Measurements from ENCODE around the gene SYNGR1.

Gene SYNGR1

GRCh38 chr22:39430576-39431150, 80.9 kb downstream of the SYNGR1 start:
- no peak for DNase-seq (ENCODE audit: low read depth)
- TF ChIP-seq CTCF (conservative IDR thresholded peaks at IDR 0.05; ENCODE audit: control insufficient read depth, insufficient read depth, low read depth, low read length) = no peak

GRCh38 chr22:39431216-39431801, 81.5 kb downstream of the SYNGR1 start:
- no peak for DNase-seq (ENCODE audit: low read depth)
- no peak for TF ChIP-seq CTCF (conservative IDR thresholded peaks at IDR 0.05; ENCODE audit: control insufficient read depth, insufficient read depth, low read depth, low read length)
- no peak overlapping the region for H3K4me3 ChIP-seq (ENCODE audit: control insufficient read depth, low read depth, low read length)

More at GRCh38 chr22:39430576-39431150, 80.9 kb downstream of the SYNGR1 start:
- H3K4me3 ChIP-seq (ENCODE audit: control insufficient read depth, low read depth, low read length) = no peak overlapping the region

- no peak for DNase-seq (ENCODE audit: low read depth)
- no peak for TF ChIP-seq CTCF (conservative IDR thresholded peaks at IDR 0.05; ENCODE audit: control insufficient read depth, insufficient read depth, low read depth, low read length)
- H3K4me3 ChIP-seq (ENCODE audit: control insufficient read depth, low read depth, low read length) = no peak overlapping the region
Measured at GRCh38 chr22:39431821-39432251, 82.0 kb downstream of the SYNGR1 start.

- no peak for TF ChIP-seq CTCF (conservative IDR thresholded peaks at IDR 0.05; ENCODE audit: control insufficient read depth, insufficient read depth, low read depth, low read length)
- H3K4me3 ChIP-seq (ENCODE audit: control insufficient read depth, low read depth, low read length) = no peak overlapping the region
- DNase-seq (ENCODE audit: low read depth) = no peak
Measured at GRCh38 chr22:39432361-39432811, 82.6 kb downstream of the SYNGR1 start.

GRCh38 chr22:39433476-39434242, 83.9 kb downstream of the SYNGR1 start:
- no peak for TF ChIP-seq CTCF (conservative IDR thresholded peaks at IDR 0.05; ENCODE audit: control insufficient read depth, insufficient read depth, low read depth, low read length)
- no peak overlapping the region for H3K4me3 ChIP-seq (ENCODE audit: control insufficient read depth, low read depth, low read length)
- DNase-seq (ENCODE audit: low read depth) = no peak

- no peak for TF ChIP-seq CTCF (conservative IDR thresholded peaks at IDR 0.05; ENCODE audit: control insufficient read depth, insufficient read depth, low read depth, low read length)
- no peak for DNase-seq (ENCODE audit: low read depth)
- no peak overlapping the region for H3K4me3 ChIP-seq (ENCODE audit: control insufficient read depth, low read depth, low read length)
Measured at GRCh38 chr22:39434243-39434653, 84.5 kb downstream of the SYNGR1 start.
